Measurements from ENCODE around the gene ATG101. TPM values are rescaled to one million over a fixed set of nuclear protein-coding genes. Genes with fewer than 3 reads are reported as not detected.
"Not testable (repeated sequence)": the region's sequence is repeated elsewhere in the genome, so short reads cannot be mapped to it uniquely, and the experiment has no call there.

ATG101 gene
- total RNA-seq, 2 experiments from 2014 or later, result 25.2 to 28.8 TPM

DNA sequence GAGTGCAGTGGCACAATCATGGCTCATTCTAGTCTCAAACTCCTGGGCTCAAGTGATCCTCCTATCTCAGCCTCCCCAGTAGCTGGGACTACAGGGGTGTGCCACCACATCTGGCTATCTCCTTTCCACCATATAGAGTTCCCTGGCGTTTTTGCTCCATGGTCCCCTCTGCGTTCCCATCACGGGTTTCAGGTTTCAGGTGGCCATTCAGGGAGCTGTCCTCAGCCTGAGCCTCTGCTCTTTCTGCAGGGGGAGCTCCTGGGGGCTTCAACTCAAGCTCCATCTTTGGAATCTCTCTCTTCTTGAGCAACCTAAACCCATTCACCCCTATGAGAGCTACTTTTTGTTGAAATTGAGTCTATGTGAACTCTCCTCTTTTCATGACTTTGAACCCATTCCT is 21.3 kb downstream of the ATG101 start:
- POLR2A ChIA-PET, result no interaction called here
- Mint-ChIP-seq H3K9me3 (no peaks in the 10 kb centered on the region), H3K27ac (no peak overlapping the region), H3K27me3 (peaks cover 50% of the 10 kb centered on the region), H3K36me3 (no peaks in the 10 kb centered on the region), H3K4me1 (peaks cover 1% of the 10 kb centered on the region), H3K4me3 (no peak overlapping the region)
- ATAC-seq (ENCODE audit: low read depth), result no peak
- DNase-seq, result no peak

DNA sequence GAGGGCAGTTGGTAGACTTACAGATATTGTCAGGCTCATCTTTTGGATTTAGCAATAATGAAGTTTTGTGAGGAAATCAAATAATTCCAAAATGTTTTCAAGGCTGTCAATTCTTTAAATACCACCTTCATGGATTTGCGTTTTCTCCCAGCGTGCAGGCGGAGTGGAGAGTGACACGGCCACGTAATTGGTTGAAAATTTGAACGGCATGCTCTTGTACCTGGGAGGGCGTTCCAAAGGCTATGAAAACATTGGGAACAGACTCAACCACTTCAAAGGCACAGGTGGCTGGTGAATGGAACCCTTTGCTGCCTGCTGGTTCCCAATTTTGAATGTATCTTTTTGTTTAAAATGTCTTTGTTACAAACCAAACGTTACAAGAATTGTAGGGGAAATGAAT is 22.1 kb downstream of the ATG101 start:
- no peak for DNase-seq
- H3K36me3 Mint-ChIP-seq, result no peaks in the 10 kb centered on the region
- peaks cover 50% of the 10 kb centered on the region for H3K27me3 Mint-ChIP-seq
- peaks cover 1% of the 10 kb centered on the region for H3K4me1 Mint-ChIP-seq
- POLR2A ChIA-PET, result no interaction called here
- H3K27ac Mint-ChIP-seq, result no peak overlapping the region
- ATAC-seq (ENCODE audit: low read depth), result no peak
- no peaks in the 10 kb centered on the region for H3K9me3 Mint-ChIP-seq
- H3K4me3 Mint-ChIP-seq, result no peak overlapping the region

DNA sequence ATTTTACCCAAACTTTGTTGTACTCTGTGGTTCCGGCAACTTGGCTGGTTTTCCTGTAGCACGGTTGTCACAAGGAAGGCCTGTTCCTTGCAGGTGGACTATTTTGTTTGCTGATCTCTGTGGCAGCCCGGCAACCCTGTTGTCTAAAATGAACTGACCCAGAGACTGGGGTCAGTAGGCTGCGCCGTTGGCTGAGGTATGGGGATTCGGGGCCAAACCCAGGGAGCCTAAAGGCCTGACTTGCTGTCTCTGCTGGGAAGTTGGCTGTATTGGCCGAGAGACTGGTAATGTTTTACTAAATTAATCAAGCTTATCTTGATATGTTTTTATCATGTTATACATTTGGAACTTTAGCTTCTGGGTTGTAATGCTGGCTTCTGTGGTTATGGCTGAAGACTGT is 23.6 kb downstream of the ATG101 start:
- DNase-seq, result no peak
- Mint-ChIP-seq H3K9me3 (no peaks in the 10 kb centered on the region), H3K27ac (no peak overlapping the region), H3K36me3 (no peaks in the 10 kb centered on the region), H3K4me3 (no peak overlapping the region), H3K27me3 (peaks cover 41% of the 10 kb centered on the region), H3K4me1 (no peaks in the 10 kb centered on the region)
- POLR2A ChIA-PET, result no interaction called here
- no peak for ATAC-seq (ENCODE audit: low read depth)

DNA sequence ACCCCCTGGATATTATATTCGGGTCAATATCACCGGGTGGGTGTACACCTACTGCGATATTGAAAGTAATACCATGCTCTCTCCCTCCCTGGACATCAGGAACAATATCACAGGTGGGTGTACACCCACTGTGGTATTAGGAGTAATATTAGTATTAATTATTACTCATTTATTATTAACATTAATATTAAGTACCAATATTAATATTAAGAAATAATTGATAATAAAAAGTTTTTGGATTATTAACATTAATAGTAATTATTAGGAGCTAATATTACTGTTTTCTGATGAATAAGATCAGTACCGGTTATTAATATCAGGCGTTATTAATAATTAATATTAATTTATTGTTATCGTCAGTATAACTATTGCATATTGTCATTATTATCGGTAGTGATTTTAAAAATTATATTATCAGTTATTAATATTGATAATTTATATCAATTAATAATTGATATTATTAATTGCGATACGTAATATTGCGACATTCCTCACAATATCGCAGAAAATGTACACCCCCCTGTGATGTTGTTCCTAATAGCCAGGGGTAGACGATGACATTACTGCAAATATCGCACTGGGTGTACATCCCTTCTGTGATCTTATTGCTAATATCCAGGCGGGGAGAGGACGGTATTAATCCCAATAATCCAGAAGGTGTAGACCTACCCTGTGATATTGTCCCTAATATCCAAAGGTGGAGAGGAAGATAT is 26.7 kb downstream of the ATG101 start:
- no peaks in the 10 kb centered on the region for H3K36me3 Mint-ChIP-seq
- DNase-seq (no peak), ATAC-seq (ENCODE audit: low read depth) (no peak)
- H3K4me3 Mint-ChIP-seq, result no peak overlapping the region
- H3K4me1 Mint-ChIP-seq, result no peaks in the 10 kb centered on the region
- POLR2A ChIA-PET, result no interaction called here
- peaks cover 28% of the 10 kb centered on the region for H3K27me3 Mint-ChIP-seq
- no peak overlapping the region for H3K27ac Mint-ChIP-seq
- H3K9me3 Mint-ChIP-seq, result no peaks in the 10 kb centered on the region

DNA sequence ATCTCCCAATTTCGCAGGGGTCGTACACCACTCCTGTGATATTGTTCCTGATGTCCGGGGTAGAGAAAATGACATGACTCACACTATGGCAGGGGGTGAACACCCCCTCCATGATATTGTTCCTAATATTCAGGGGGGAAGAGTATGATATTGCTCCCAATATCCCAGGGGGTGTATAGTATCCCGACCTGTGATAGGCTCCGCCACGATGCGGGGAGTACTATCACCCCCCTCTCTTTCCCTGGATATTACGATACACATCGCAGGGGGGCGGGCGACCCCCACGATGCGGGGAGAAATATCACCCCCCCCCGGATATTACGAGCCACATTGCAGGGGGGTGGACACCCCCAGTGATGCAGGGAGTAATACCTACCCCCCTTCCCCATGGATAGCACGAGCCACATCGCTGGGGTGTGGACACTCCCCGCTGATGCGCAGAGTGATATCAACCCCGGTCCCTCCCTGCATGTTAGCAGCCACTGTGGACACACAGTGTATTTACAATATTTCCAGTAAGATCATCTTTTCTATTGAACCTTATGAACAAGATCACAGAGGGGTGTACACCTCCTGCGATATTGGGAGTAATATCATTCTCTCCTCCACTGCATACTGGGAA is 27.4 kb downstream of the ATG101 start:
- H3K4me3 Mint-ChIP-seq, result no peak overlapping the region
- H3K9me3 Mint-ChIP-seq, result no peaks in the 10 kb centered on the region
- H3K27me3 Mint-ChIP-seq, result peaks cover 24% of the 10 kb centered on the region
- H3K4me1 Mint-ChIP-seq, result no peaks in the 10 kb centered on the region
- ATAC-seq (ENCODE audit: low read depth) (peak; percentile 45), DNase-seq (no peak)
- no peaks in the 10 kb centered on the region for H3K36me3 Mint-ChIP-seq
- POLR2A ChIA-PET, result no interaction called here
- no peak overlapping the region for H3K27ac Mint-ChIP-seq

DNA sequence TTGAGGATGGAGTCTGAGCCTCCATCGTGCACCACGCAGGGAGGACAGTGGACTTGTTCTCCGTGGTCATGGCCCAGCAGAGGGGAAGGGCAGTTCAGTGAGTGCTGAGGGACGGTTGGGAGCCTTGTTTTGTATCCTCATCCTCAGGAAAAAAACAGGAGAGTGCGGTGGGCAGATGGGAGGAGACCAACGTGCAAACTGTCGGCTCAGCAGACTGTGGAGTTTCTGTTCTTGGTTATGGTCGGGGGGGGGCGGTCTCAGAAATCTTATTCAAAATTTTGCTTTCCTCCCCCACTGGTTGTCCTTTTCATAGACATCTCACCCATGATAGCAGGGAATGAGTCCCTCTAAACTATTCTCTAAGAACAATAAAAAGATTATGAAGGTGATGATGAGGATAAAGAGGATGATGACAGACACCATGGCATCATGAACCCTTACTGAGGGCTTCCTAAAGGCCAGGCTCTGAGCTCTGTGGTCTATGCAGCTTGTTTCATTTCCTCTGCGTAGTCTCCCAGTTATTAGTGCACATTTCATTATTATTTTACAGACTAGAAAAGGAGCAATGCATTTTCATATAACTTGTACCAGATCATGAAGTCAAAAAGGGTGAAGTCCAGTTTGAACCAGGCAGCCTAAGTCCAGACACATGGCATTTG is 34.8 kb downstream of the ATG101 start:
- not testable (repeated sequence) for H3K27ac Mint-ChIP-seq
- DNase-seq, result peak; percentile 12
- H3K27me3 Mint-ChIP-seq, result peaks cover 51% of the 10 kb centered on the region

DNA sequence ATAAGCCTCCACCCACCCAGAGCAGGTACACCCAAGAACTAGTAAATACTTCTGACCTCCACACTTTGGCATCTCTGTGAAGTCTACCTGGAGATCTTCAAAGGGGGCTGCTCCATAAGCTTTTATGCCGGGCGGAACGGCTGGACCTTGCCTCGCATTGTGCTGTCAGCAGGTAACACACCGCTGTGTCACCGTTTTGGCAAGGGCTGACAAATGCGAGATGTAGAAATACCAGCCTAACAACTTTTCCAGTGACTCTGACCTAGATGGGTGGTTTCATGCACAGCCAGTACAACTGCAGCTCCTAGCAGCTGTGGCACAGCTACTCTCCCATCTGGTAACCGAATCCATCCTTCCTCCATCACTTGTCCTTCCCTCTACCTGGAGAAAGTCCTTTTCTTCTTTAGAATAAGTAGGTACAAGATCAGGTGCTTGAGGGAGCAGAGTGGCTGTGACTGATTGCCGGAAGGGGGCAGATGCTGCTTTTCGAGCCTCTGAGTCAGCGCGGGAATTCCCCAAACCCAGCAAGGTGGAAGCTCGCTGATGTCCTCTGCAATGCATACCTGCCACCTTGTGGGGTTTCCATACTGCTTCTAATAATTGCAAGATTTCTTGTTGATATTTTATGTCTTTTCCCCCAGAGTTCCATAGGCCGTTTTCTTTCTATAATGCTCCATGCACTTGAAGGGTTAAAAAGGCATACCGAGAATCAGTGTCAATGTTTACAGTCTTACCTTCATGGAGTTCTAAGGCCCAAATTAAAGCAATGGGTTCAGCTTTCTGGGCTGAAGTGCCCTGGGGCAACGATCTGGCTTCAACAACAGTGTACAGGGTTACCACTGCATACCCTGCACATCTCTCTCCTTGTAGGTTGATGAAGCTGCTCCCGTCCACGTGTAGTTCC is 46.7 kb downstream of the ATG101 start:
- not testable (repeated sequence) for H3K4me3 Mint-ChIP-seq; H3K9me3 Mint-ChIP-seq; ATAC-seq (ENCODE audit: low read depth); DNase-seq; H3K27ac Mint-ChIP-seq; H3K27me3 Mint-ChIP-seq; H3K36me3 Mint-ChIP-seq
- peaks cover 19% of the 10 kb centered on the region for H3K4me1 Mint-ChIP-seq
- POLR2A ChIA-PET, result interaction anchor here (1.9 kb wide), 1 partner anchor 93 kb away, joined by 6 read pairs; no protein-coding TSS in a partner anchor

More for the DNA sequence above, 34.8 kb downstream of the ATG101 start:
- H3K9me3 Mint-ChIP-seq; H3K4me3 Mint-ChIP-seq; H3K36me3 Mint-ChIP-seq; POLR2A ChIA-PET; H3K4me1 Mint-ChIP-seq; ATAC-seq (ENCODE audit: low read depth): not testable (repeated sequence)

DNA sequence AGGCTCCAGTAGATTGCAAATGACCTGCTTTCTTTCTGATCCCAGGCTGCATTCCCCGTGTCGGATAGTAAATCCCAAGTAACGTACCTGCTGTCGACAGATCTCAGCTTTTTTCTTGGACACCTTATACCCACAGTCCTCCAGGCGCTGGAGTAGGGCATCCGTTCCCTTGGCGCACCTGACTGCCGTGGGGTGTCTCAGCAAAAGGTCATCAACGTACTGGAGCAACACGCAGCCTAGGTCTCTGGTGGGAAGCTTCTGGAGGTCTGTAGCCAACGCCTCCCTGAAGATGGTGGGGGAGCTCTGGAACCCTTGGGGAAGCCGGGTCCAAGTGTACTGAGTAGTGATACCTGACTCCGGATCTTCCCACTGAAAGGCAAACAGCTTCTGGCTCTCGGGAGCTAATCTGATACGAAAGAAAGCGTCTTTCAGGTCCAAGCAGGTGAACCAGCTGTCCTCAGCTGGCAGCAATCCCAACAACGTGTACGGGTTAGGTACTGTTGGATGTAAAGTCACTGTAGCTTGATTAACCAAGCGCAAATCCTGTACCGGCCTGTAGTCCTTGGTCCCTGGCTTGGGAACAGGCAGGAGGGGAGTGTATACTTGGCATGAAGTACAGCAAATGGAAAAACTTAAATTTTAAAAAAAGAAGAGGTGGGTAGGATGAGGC is 48.2 kb downstream of the ATG101 start:
- H3K27me3 Mint-ChIP-seq; H3K36me3 Mint-ChIP-seq; H3K4me3 Mint-ChIP-seq; DNase-seq; ATAC-seq (ENCODE audit: low read depth); H3K27ac Mint-ChIP-seq; H3K9me3 Mint-ChIP-seq: not testable (repeated sequence)
- POLR2A ChIA-PET, result interaction anchor here (0.9 to 1.9 kb wide), 2 partner anchors 93 to 95 kb away, joined by 4 to 6 read pairs; no protein-coding TSS in a partner anchor
- peaks cover 25% of the 10 kb centered on the region for H3K4me1 Mint-ChIP-seq

DNA sequence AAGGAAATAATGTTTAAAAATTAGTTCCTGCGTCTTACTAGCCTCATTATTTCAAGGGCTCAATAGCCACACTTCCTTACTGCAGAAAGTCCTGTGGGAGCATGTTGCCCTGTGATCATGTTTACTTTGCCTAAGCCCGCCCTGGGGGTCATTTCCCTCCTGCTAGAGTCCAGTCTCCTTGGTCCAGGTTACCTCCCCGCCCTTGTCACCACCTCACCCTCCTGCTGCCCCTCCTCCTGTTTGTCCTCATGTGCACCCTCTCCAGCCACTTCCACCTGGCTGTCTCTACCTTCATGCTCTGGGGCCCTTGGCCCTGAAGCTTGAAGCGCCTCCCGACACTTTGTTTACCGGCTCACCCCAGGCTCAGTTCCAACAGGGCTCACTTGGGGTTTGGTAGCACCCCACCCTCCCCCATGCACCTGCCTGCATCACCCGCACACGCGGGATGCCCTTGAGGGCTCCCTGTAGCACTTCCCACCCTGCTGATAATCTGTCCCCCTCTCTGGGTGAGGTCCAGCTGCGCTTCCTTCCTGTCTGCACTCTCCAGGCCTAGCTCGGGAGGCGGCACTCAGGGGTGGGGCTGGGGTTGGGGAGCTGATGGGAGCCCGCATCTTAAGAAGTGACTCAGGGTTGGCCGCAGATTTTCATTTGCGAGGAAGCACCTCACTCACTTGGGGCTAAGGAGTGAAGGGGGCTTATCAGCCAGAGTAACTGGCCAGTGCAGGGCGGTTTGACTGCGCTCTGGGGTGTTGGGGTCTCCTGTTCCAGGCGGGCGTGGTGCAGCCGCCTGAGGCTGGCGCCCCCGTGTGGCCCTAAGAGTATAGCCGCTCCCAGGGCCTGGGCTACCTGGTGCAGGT is 49.8 kb downstream of the ATG101 start:
- ATAC-seq (ENCODE audit: low read depth) (peak; percentile 75), DNase-seq (peak; percentile 66)
- Mint-ChIP-seq H3K36me3 (no peaks in the 10 kb centered on the region), H3K4me1 (peaks cover 25% of the 10 kb centered on the region), H3K4me3 (peak overlapping the region; percentile 16), H3K27me3 (peaks cover 8% of the 10 kb centered on the region), H3K9me3 (no peaks in the 10 kb centered on the region), H3K27ac (no peak overlapping the region)
- POLR2A ChIA-PET, result interaction anchor here (0.8 to 0.9 kb wide), 2 partner anchors 9 to 94 kb away, joined by 3 to 4 read pairs; no protein-coding TSS in a partner anchor

DNA sequence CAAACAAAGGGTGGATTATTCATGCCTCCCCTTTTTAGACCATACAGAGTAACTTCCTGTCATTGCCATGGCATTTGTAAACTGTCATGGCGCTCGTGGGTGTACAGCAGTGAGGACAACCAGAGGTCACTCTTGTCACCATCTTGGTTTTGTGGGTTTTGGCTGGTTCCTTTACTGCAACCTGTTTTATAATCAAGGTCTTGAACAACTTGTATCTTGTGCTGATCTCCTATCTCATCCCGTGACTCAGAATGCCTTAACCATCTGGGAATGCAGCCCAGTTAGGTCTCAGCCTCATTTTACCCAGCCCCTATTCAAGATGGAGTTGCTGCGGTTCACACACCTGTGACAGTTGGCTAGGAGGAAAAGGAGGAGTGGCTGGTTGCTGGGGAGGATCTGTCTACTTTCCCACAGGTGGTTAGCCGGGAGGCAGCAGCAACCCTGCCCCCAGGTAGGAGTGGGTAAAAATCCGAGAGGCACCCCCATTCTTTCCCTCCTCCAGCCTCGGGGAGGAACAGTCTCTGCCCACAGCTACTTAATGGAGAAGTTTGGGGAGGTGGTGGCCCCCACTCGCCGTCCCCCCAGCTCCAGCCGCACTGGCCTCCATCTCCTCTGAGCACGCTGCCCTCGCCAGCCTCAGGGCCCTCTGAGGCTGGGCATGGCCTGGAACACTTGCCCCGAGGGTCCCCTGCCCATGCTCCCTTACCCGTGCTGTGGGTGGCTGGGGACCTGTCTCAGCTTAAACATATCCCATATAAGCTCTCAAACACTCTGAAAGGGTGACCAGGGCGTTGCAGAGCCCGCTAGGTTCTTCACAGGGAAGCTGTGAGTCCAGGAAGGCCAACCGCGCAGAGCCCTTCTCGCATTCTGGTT is 51.4 kb downstream of the ATG101 start:
- no peak overlapping the region for H3K4me3 Mint-ChIP-seq
- no peaks in the 10 kb centered on the region for H3K36me3 Mint-ChIP-seq
- no peaks in the 10 kb centered on the region for H3K9me3 Mint-ChIP-seq
- H3K27ac Mint-ChIP-seq, result no peak overlapping the region
- ATAC-seq (ENCODE audit: low read depth), result no peak
- H3K27me3 Mint-ChIP-seq, result peaks cover 10% of the 10 kb centered on the region
- H3K4me1 Mint-ChIP-seq, result peaks cover 25% of the 10 kb centered on the region
- no peak for DNase-seq
- POLR2A ChIA-PET, result interaction anchor here (0.7 to 1.9 kb wide), 2 partner anchors 16 to 96 kb away, joined by 6 to 8 read pairs; no protein-coding TSS in a partner anchor

DNA sequence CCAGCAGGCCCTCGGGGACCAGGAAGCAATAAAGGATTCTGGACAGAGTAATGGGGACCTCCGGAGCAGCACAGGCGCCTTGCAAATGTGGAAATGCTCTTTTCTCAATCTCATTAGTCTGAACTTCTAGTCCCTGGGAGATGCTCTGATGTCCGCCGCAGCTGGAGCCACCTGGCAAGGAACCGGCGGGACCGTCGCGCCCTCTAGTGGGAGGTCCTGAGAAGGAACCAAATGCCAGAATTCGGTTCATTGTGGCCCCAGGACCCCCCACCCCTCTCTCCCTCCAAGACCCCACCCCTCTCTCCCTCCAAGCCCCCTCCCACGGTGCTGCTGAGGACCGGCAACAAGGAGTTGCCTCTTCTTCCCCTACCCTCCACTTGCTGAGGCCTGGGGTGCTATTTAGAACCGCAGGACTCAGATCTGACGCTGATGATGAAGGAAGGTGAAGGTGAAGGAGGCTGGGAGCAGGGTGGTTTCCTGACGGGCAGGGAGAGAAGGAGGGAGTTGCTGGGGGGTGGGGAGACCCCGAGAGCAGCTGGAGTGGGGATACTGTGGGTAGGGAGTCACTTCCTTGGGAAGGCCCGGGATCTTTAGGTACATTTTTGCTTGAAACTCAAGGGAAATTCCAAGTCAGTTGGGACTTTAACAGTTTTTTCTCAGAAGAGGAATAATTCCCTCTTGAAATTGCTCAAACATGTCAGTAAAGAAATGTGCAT is 52.2 kb downstream of the ATG101 start:
- Mint-ChIP-seq H3K27ac (no peak overlapping the region), H3K36me3 (no peaks in the 10 kb centered on the region), H3K4me1 (peaks cover 21% of the 10 kb centered on the region), H3K9me3 (no peaks in the 10 kb centered on the region), H3K4me3 (no peak overlapping the region), H3K27me3 (peaks cover 13% of the 10 kb centered on the region)
- ATAC-seq (ENCODE audit: low read depth), result peak; percentile 44
- POLR2A ChIA-PET, result interaction anchor here (1.9 kb wide), 1 partner anchor 97 kb away, joined by 8 read pairs; no protein-coding TSS in a partner anchor
- peak; percentile 76 for DNase-seq
